ENCODE measurements around the gene SSX2IP.

SSX2IP gene

GRCh38 chr1:84665703-84666317 lies 24.5 kb downstream of the SSX2IP start:
- Histone ChIP-seq H3F3A (ENCODE audit: control insufficient read depth, insufficient read depth) (0 out of 2 replicates have a peak, but pooled peaks cover 2% of the 10 kb centered on the region), H3K27ac (ENCODE audit: low read depth, low read length) (no peak overlapping the region), H3K27me3 (ENCODE audit: control insufficient read depth, low read length) (no peaks in the 10 kb centered on the region), H3K4me2 (ENCODE audit: low read length) (no peak overlapping the region), H3K9me2 (replicated peaks; ENCODE audit: control insufficient read depth, low read length) (no peaks in the 10 kb centered on the region), H3K79me2 (ENCODE audit: control insufficient read depth, low read length) (no peaks in the 10 kb centered on the region; the same call in 1 of the 2 replicates), H3K4me1 (ENCODE audit: control insufficient read depth, low read length) (no peaks in the 10 kb centered on the region), H3K4me3 (ENCODE audit: low read length) (no peak overlapping the region), H3K9me3 (ENCODE audit: control insufficient read depth, insufficient read depth, low read length) (no peaks in the 10 kb centered on the region), H3K36me3 (ENCODE audit: control insufficient read depth, low read length) (peaks cover 42% of the 10 kb centered on the region), H4K20me1 (ENCODE audit: control insufficient read depth, insufficient read depth, low read depth, low read length) (peaks cover 2% of the 10 kb centered on the region; the same call in 1 of the 2 replicates)
- no peak for TF ChIP-seq EZH2phosphoT487 (IDR thresholded peaks at IDR 0.05; ENCODE audit: borderline replicate concordance, low read length)
- TF ChIP-seq CTCF (IDR thresholded peaks at IDR 0.05; ENCODE audit: low read depth, low read length, poor library complexity, severe bottlenecking): no peak

- Histone ChIP-seq H3K27me3 (ENCODE audit: control insufficient read depth, low read length) (no peaks in the 10 kb centered on the region), H3K79me2 (ENCODE audit: control insufficient read depth, low read length) (no peaks in the 10 kb centered on the region), H3K9me3 (ENCODE audit: control insufficient read depth, insufficient read depth, low read length) (no peaks in the 10 kb centered on the region), H4K20me1 (ENCODE audit: control insufficient read depth, insufficient read depth, low read depth, low read length) (no peaks in the 10 kb centered on the region), H3K27ac (ENCODE audit: low read depth, low read length) (no peak overlapping the region), H3K9me2 (replicated peaks; ENCODE audit: control insufficient read depth, low read length) (no peaks in the 10 kb centered on the region), H3K4me3 (ENCODE audit: low read length) (no peak overlapping the region), H3K36me3 (ENCODE audit: control insufficient read depth, low read length) (peaks cover 46% of the 10 kb centered on the region), H3F3A (ENCODE audit: control insufficient read depth, insufficient read depth) (no peaks in the 10 kb centered on the region), H3K4me2 (ENCODE audit: low read length) (no peak overlapping the region), H3K4me1 (ENCODE audit: control insufficient read depth, low read length) (peaks cover 4% of the 10 kb centered on the region)
- TF ChIP-seq CTCF (IDR thresholded peaks at IDR 0.05; ENCODE audit: low read depth, low read length, poor library complexity, severe bottlenecking) (no peak), EZH2phosphoT487 (IDR thresholded peaks at IDR 0.05; ENCODE audit: borderline replicate concordance, low read length) (no peak)
These were observed 37.1 kb downstream of the SSX2IP start for GRCh38 chr1:84653130-84653677.

- H3K79me2 ChIP-seq (ENCODE audit: control insufficient read depth, low read length): no peaks in the 10 kb centered on the region
- no peaks in the 10 kb centered on the region for H3K9me3 ChIP-seq (ENCODE audit: control insufficient read depth, insufficient read depth, low read length)
- no peaks in the 10 kb centered on the region for H3F3A ChIP-seq (ENCODE audit: control insufficient read depth, insufficient read depth)
- TF ChIP-seq CTCF (IDR thresholded peaks at IDR 0.05; ENCODE audit: low read depth, low read length, poor library complexity, severe bottlenecking) (no peak), EZH2phosphoT487 (IDR thresholded peaks at IDR 0.05; ENCODE audit: borderline replicate concordance, low read length) (no peak)
- H3K9me2 ChIP-seq (replicated peaks; ENCODE audit: control insufficient read depth, low read length): no peaks in the 10 kb centered on the region
- H3K4me1 ChIP-seq (ENCODE audit: control insufficient read depth, low read length): no peaks in the 10 kb centered on the region
- no peaks in the 10 kb centered on the region for H3K27me3 ChIP-seq (ENCODE audit: control insufficient read depth, low read length)
- no peaks in the 10 kb centered on the region for H4K20me1 ChIP-seq (ENCODE audit: control insufficient read depth, insufficient read depth, low read depth, low read length)
- H3K4me2 ChIP-seq (ENCODE audit: low read length): no peak overlapping the region
- H3K27ac ChIP-seq (ENCODE audit: low read depth, low read length): no peak overlapping the region
- H3K36me3 ChIP-seq (ENCODE audit: control insufficient read depth, low read length): peaks cover 23% of the 10 kb centered on the region
- no peak overlapping the region for H3K4me3 ChIP-seq (ENCODE audit: low read length)
These were observed 45.8 kb downstream of the SSX2IP start for GRCh38 chr1:84644472-84644871.

Measured in DOHH2 (cell line).